HCT116 (cell line): Measurements from ENCODE around the gene MTRR. TPM values are rescaled to one million over a fixed set of nuclear protein-coding genes. Genes with fewer than 3 reads are reported as not detected.
A peak's percentile ranks its signal among the peaks of the same experiment; 100 is the strongest.

Experiments used
- ATAC-seq: fragments of 200-7000 bp; cut with Tn5 transposase; 2 replicates; pipeline ENCODE4 v1.9.1; 2020; ENCODE audit warnings: mild to moderate bottlenecking, moderate library complexity
- BruUV-seq: library from RNA; stranded (reverse); fragments of 400-500 nt; replicated peaks from 2 replicates; lab custom pipeline; 2021; lab: Mats Ljungman, UMichigan
- CTCF ChIA-PET: fragments of 300-600 bp; sonication (Branson Sonifier 250); formaldehyde crosslinking; loops from one replicate; lab custom pipeline; 2021; ENCODE audit warnings: antibody characterized with exemption; lab: Charles Lee
- POLR2A ChIA-PET: fragments of 300-600, 350-600 bp; sonication (Branson Sonifier 250); formaldehyde crosslinking; loops from one replicate; lab custom pipeline; 2021; ENCODE audit warnings: antibody characterized with exemption; lab: Charles Lee
- RAD21 ChIA-PET, 2 experiments: fragments of 300-600 bp; sonication (Branson Sonifier 250); formaldehyde crosslinking; loops; one replicate each; lab custom pipeline; 2023; ENCODE audit warnings: low total read pairs in 2 of 2; ENCODE audit not compliant: uncharacterized antibody in 2 of 2, unreplicated experiment in 2 of 2, low non-redundant PET in 1 of 2; lab: Charles Lee
- DNase-seq: peaks from one replicate; pipeline ENCODE4 v3.0.0-alpha.2; 2010; ENCODE audit warnings: low read depth, low spot score
- H2AFZ ChIP-seq: fragments of 200-600 bp; shearing (Covaris generic), sonication (generic); 2 replicates; pipeline ENCODE4 v1.6.1; 2017; ENCODE audit warnings: low read depth, mixed run types, mixed read lengths, antibody characterized with exemption, low read length; ENCODE audit not compliant: poor library complexity, severe bottlenecking
- H3K27ac ChIP-seq: 2 replicates; pipeline ENCODE4 v1.5.1; 2012; ENCODE audit warnings: low read depth, low read length
- H3K27me3 ChIP-seq: fragments of 200-600 bp; sonication (generic); 2 replicates; pipeline ENCODE4 v1.6.1; 2016; ENCODE audit warnings: mixed run types, low read length, mixed read lengths; ENCODE audit not compliant: insufficient read depth
- H3K36me3 ChIP-seq, 2 experiments: fragments of 200-500 bp in 1 of 2; fragments of 200-600 bp in 1 of 2; sonication (Bioruptor generic) in 1 of 2; sonication (generic) in 1 of 2; 2 replicates each; pipeline versions ENCODE4 v1.5.1 to v1.6.1; 2014 to 2016; ENCODE audit warnings: low read length in 2 of 2, inconsistent platforms in 1 of 2, mixed read lengths in 1 of 2, mixed run types in 1 of 2; ENCODE audit not compliant: insufficient read depth in 2 of 2, control insufficient read depth in 1 of 2
- H3K4me1 ChIP-seq, 2 experiments: fragments of 200-600 bp in 1 of 2; sonication (generic) in 1 of 2; 2 replicates each; pipeline versions ENCODE4 v1.5.1 to v1.6.1; 2012 to 2017; ENCODE audit warnings: low read length in 2 of 2, inconsistent platforms in 1 of 2, mild to moderate bottlenecking in 1 of 2, mixed read lengths in 1 of 2, mixed run types in 1 of 2, moderate library complexity in 1 of 2; ENCODE audit not compliant: insufficient read depth in 2 of 2, control insufficient read depth in 1 of 2
- H3K4me2 ChIP-seq: fragments of 200-600 bp; sonication (generic); 2 replicates; pipeline ENCODE4 v1.6.1; 2017; ENCODE audit warnings: mixed run types, low read length, mixed read lengths
- H3K4me3 ChIP-seq, 2 experiments: fragments of 200-600 bp in 1 of 2; sonication (generic) in 1 of 2; replicated peaks in 1 of 2; 2 replicates each; pipeline ENCODE4 v1.5.1; 2011 to 2016; ENCODE audit warnings: low read length in 2 of 2, control low read depth in 1 of 2, low read depth in 1 of 2, mild to moderate bottlenecking in 1 of 2, mixed read lengths in 1 of 2, mixed run types in 1 of 2
- H3K79me2 ChIP-seq: fragments of 200-600 bp; sonication (generic); 2 replicates; pipeline ENCODE4 v1.6.1; 2017; ENCODE audit warnings: mild to moderate bottlenecking, mixed run types, low read length, moderate library complexity, mixed read lengths; ENCODE audit not compliant: insufficient read depth
- H3K9ac ChIP-seq: fragments of 200-600 bp; sonication (generic); 2 replicates; pipeline ENCODE4 v1.6.1; 2016; ENCODE audit warnings: low read length, mixed read lengths
- H3K9me2 ChIP-seq: fragments of 200-600 bp; sonication (generic), shearing (Covaris generic); 2 replicates; pipeline ENCODE4 v1.6.1; 2017; ENCODE audit warnings: mixed run types, mild to moderate bottlenecking, moderate library complexity; ENCODE audit not compliant: insufficient read depth
- H3K9me3 ChIP-seq, 2 experiments: fragments of 200-500 bp in 1 of 2; fragments of 200-600 bp in 1 of 2; sonication (Bioruptor generic) in 1 of 2; sonication (generic) in 1 of 2; 2 replicates each; pipeline ENCODE4 v1.6.1; 2014 to 2017; ENCODE audit warnings: low read length in 2 of 2, mixed read lengths in 2 of 2, inconsistent platforms in 1 of 2, low read depth in 1 of 2, mild to moderate bottlenecking in 1 of 2, mixed run types in 1 of 2, moderate library complexity in 1 of 2; ENCODE audit not compliant: control insufficient read depth in 1 of 2, insufficient read depth in 1 of 2
- H4K20me1 ChIP-seq: fragments of 200-600 bp; sonication (generic), shearing (Covaris generic); 2 replicates; pipeline ENCODE4 v1.6.1; 2017; ENCODE audit warnings: mixed run types, mild to moderate bottlenecking, moderate library complexity; ENCODE audit not compliant: insufficient read depth
- CBX3 ChIP-seq: IDR thresholded peaks from 2 replicates; pipeline ENCODE4 v1.6.1; 2012; ENCODE audit warnings: low read depth
- CEBPB ChIP-seq: IDR thresholded peaks from 2 replicates; pipeline ENCODE4 v1.6.1; 2012; ENCODE audit warnings: low read depth
- EGR1 ChIP-seq: IDR thresholded peaks from 2 replicates; pipeline ENCODE4 v1.6.1; 2012; ENCODE audit warnings: low read depth
- ELF1 ChIP-seq: IDR thresholded peaks from 2 replicates; pipeline ENCODE4 v1.6.1; 2012; ENCODE audit warnings: low read depth, borderline replicate concordance
- EZH2phosphoT487 ChIP-seq: fragments of 200-600 bp; IDR thresholded peaks from 2 replicates; pipeline ENCODE4 v1.6.1; 2018; ENCODE audit warnings: antibody characterized with exemption, borderline replicate concordance
- FOSL1 ChIP-seq: IDR thresholded peaks from 2 replicates; pipeline ENCODE4 v1.6.1; 2012; ENCODE audit warnings: low read depth
- SIN3A ChIP-seq: IDR thresholded peaks from 2 replicates; pipeline ENCODE4 v1.6.1; 2012; ENCODE audit warnings: low read depth
- SRF ChIP-seq: IDR thresholded peaks from 2 replicates; pipeline ENCODE4 v1.6.1; 2012; ENCODE audit warnings: low read depth
- TCF7L2 ChIP-seq: IDR thresholded peaks from 2 replicates; pipeline ENCODE4 v1.7.0; 2011; ENCODE audit warnings: borderline replicate concordance, inconsistent platforms; ENCODE audit not compliant: insufficient read depth, insufficient read length; ENCODE audit errors: extremely low read depth
- YY1 ChIP-seq: IDR thresholded peaks from 2 replicates; pipeline ENCODE4 v1.6.1; 2011; ENCODE audit warnings: low read length, low read depth, moderate library complexity, mild to moderate bottlenecking; ENCODE audit not compliant: insufficient replicate concordance; ENCODE audit errors: extremely low read depth
- ZFX ChIP-seq: fragments of 450-650 bp; IDR thresholded peaks from 2 replicates; pipeline ENCODE4 v1.6.1; 2017
- ZNF274 ChIP-seq: fragments of 200-500 bp; sonication (Bioruptor generic); IDR thresholded peaks from 2 replicates; pipeline ENCODE4 v1.6.1; 2014; ENCODE audit warnings: mild to moderate bottlenecking, low read depth, low read length, inconsistent platforms
- intact Hi-C: fragments of 100-400 bp; cut with micrococcal nuclease; formaldehyde crosslinking; loops from 2 replicates; pipeline ENCODE4 v1.10.0; 2022
- total RNA-seq: library from RNA; stranded (reverse); gene quantifications from one replicate; pipeline ENCODE4 v1.2.1, GENCODE V29; 2021; ENCODE audit not compliant: unreplicated experiment
- TF ChIP-seq, protein P1 (sequence below), 3 experiments: fragments of 200-600 bp in 1 of 3; sonication (generic) in 1 of 3; IDR thresholded peaks in 2 of 3; conservative IDR thresholded peaks in 1 of 3; 2 replicates each; pipeline ENCODE4 v1.5.1; 2012 to 2017; ENCODE audit warnings: low read depth in 2 of 3, low read length in 2 of 3, antibody characterized with exemption in 1 of 3, borderline replicate concordance in 1 of 3, control low read depth in 1 of 3, mild to moderate bottlenecking in 1 of 3, mixed read lengths in 1 of 3, mixed run types in 1 of 3, moderate library complexity in 1 of 3; ENCODE audit not compliant: insufficient read depth in 1 of 3
- TF ChIP-seq, protein P2 (sequence below): IDR thresholded peaks from 2 replicates; pipeline ENCODE4 v1.6.1; 2011; ENCODE audit warnings: mild to moderate bottlenecking, low read length, moderate library complexity; ENCODE audit not compliant: insufficient replicate concordance; ENCODE audit errors: extremely low read depth

MTRR gene
- total RNA-seq, 1 experiment from 2014 or later = 32.5 TPM

DNA sequence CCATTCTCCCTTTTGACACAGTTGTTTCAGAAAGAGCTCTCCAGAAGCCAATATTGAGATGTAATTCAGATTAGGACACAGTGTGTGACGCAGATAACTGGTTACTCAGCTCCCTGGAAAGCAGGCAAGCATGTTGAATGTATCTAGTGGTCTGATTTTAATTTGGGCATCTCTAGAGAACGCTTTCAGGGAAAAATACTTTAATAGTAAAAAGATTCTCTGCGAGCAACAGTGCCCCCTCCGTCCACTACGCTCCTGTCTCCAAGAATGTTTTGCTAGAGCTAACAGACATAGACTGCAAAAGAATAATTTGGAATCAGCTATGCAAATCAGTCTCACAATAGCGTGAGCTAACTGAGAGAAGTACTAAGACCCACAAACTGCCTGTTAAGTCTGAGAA is 41.3 kb upstream of the MTRR start:
- no peak for DNase-seq
- intact Hi-C loops = no loop called here
- H3K79me2 ChIP-seq = no peaks in the 10 kb centered on the region
- no peaks in the 10 kb centered on the region for H3K4me1 ChIP-seq
- no peak overlapping the region for H2AFZ ChIP-seq
- no peaks in the 10 kb centered on the region for H3K9me2 ChIP-seq
- no peaks in the 10 kb centered on the region for H4K20me1 ChIP-seq
- no TSS peak for BruUV-seq
- H3K4me3 ChIP-seq = no peak overlapping the region
- ChIA-PET RAD21 (no interaction called here), POLR2A (no interaction called here), CTCF (interaction anchor here (1.0 to 1.1 kb wide), 3 partner anchors 10 to 12 kb away, joined by 3 read pairs; no protein-coding TSS in a partner anchor)
- H3K4me2 ChIP-seq = no peak overlapping the region
- H3K27me3 ChIP-seq = peaks cover 45% of the 10 kb centered on the region; the same call in 1 of the 2 replicates
- no peak for TF ChIP-seq ZFX
- TF ChIP-seq, protein P1, sequence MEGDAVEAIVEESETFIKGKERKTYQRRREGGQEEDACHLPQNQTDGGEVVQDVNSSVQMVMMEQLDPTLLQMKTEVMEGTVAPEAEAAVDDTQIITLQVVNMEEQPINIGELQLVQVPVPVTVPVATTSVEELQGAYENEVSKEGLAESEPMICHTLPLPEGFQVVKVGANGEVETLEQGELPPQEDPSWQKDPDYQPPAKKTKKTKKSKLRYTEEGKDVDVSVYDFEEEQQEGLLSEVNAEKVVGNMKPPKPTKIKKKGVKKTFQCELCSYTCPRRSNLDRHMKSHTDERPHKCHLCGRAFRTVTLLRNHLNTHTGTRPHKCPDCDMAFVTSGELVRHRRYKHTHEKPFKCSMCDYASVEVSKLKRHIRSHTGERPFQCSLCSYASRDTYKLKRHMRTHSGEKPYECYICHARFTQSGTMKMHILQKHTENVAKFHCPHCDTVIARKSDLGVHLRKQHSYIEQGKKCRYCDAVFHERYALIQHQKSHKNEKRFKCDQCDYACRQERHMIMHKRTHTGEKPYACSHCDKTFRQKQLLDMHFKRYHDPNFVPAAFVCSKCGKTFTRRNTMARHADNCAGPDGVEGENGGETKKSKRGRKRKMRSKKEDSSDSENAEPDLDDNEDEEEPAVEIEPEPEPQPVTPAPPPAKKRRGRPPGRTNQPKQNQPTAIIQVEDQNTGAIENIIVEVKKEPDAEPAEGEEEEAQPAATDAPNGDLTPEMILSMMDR (IDR thresholded peaks at IDR 0.05 in 2 of 3, conservative IDR thresholded peaks at IDR 0.05 in 1 of 3; ENCODE audit: borderline replicate concordance in 1 of 3, insufficient read depth in 1 of 3, low read depth in 2 of 3, low read length in 2 of 3) = 0 out of 6 replicates have a peak, but pooled peaks of 2 of the 3 experiments have one; percentile 8 to 18
- TF ChIP-seq FOSL1 = no peak
- TF ChIP-seq SIN3A = no peak
- TF ChIP-seq ZNF274 = no peak
- TF ChIP-seq YY1 = no peak
- H3K9me3 ChIP-seq = no peaks in the 10 kb centered on the region
- H3K27ac ChIP-seq = no peak overlapping the region
- ATAC-seq = no peak
- no peaks in the 10 kb centered on the region for H3K36me3 ChIP-seq
- no peak overlapping the region for H3K9ac ChIP-seq

DNA sequence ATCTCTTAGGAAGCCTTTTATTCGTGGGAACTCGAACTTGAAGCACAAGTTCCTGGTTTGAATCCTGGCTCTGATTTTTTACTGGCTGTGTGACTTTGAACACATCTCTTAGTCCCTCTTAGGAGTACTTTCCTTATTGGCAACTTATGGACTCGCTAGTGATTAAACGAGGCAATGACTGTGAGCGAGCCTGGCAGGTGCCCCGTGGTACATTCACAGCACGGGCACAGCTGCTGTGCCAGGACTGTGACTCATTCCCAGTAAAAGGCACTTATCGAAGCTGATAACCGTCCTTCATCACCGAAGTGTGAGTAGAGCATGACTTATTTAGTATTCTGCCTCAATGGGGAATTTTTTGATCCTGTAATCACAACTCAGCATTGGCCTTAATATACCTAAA is 40.7 kb upstream of the MTRR start:
- Histone ChIP-seq H3K9ac (no peak overlapping the region), H3K79me2 (no peaks in the 10 kb centered on the region), H3K36me3 (no peaks in the 10 kb centered on the region), H3K4me3 (no peak overlapping the region), H3K27me3 (peaks cover 45% of the 10 kb centered on the region; the same call in 1 of the 2 replicates), H4K20me1 (no peaks in the 10 kb centered on the region), H3K9me2 (no peaks in the 10 kb centered on the region), H3K4me2 (no peak overlapping the region), H3K27ac (no peak overlapping the region), H2AFZ (no peak overlapping the region), H3K9me3 (no peaks in the 10 kb centered on the region), H3K4me1 (no peaks in the 10 kb centered on the region)
- ChIA-PET CTCF (interaction anchor here (1.0 to 1.1 kb wide), 3 partner anchors 9 to 13 kb away, joined by 3 read pairs; no protein-coding TSS in a partner anchor), POLR2A (no interaction called here), RAD21 (no interaction called here)
- BruUV-seq = no TSS peak
- intact Hi-C loops = no loop called here
- no peak for ATAC-seq
- no peak for DNase-seq
- TF ChIP-seq ELF1 = no peak
- TF ChIP-seq YY1 = no peak
- no peak for TF ChIP-seq SRF
- no peak for TF ChIP-seq SIN3A
- no peak for TF ChIP-seq EZH2phosphoT487
- TF ChIP-seq EGR1 = no peak
- TF ChIP-seq TCF7L2 = no peak
- TF ChIP-seq CBX3 = no peak
- no peak for TF ChIP-seq ZNF274
- no peak for TF ChIP-seq FOSL1
- no peak for TF ChIP-seq CEBPB
- TF ChIP-seq, protein P2, sequence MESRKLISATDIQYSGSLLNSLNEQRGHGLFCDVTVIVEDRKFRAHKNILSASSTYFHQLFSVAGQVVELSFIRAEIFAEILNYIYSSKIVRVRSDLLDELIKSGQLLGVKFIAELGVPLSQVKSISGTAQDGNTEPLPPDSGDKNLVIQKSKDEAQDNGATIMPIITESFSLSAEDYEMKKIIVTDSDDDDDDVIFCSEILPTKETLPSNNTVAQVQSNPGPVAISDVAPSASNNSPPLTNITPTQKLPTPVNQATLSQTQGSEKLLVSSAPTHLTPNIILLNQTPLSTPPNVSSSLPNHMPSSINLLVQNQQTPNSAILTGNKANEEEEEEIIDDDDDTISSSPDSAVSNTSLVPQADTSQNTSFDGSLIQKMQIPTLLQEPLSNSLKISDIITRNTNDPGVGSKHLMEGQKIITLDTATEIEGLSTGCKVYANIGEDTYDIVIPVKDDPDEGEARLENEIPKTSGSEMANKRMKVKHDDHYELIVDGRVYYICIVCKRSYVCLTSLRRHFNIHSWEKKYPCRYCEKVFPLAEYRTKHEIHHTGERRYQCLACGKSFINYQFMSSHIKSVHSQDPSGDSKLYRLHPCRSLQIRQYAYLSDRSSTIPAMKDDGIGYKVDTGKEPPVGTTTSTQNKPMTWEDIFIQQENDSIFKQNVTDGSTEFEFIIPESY = no peak
